Pancreas (tissue), 10 donors: ENCODE results near the gene HK1. TPM values are rescaled to one million over a fixed set of nuclear protein-coding genes. Genes with fewer than 3 reads are reported as not detected.
"Not testable (repeated sequence)": the region's sequence is repeated elsewhere in the genome, so short reads cannot be mapped to it uniquely, and the experiment has no call there.

Source experiments
- ATAC-seq, 4 donors: fragments of 200-7000 bp; cut with Tn5 transposase; one replicate each; pipeline versions ENCODE4 v1.8.0 to v1.9.1; 2020; ENCODE audit warnings: mild to moderate bottlenecking in 4 of 4, moderate library complexity in 4 of 4
- DNase-seq, 6 donors: peaks; one replicate each; pipeline ENCODE4 v3.0.0-alpha.2; 2020
- FAIRE-seq: peaks from 2 replicates; lab custom pipeline; 2012; peaks lifted over from hg19 to GRCh38; lab: Jason Lieb, UNC
- H3K27ac ChIP-seq, 4 donors: fragments of 200-600 bp; sonication (generic); 1 replicate in 3 of 4; 2 replicates in 1 of 4; pipeline versions ENCODE4 v1.5.0 to v1.8.0; 2020
- H3K27me3 ChIP-seq, 4 donors: fragments of 200-600 bp; one replicate each; pipeline ENCODE4 v1.8.0; 2021
- H3K36me3 ChIP-seq, 3 donors: fragments of 200-600 bp; sonication (generic) in 1 of 3; one replicate each; pipeline versions ENCODE4 v1.5.0 to v1.8.0; 2020 to 2021
- H3K4me1 ChIP-seq, 3 donors: fragments of 200-600 bp; one replicate each; pipeline ENCODE4 v1.8.0; 2021
- H3K4me3 ChIP-seq, 4 donors: fragments of 200-600 bp; sonication (generic) in 2 of 4; one replicate each; pipeline versions ENCODE4 v1.5.0 to v1.8.0; 2020 to 2021
- H3K9me3 ChIP-seq, 4 donors: fragments of 200-600 bp; one replicate each; pipeline ENCODE4 v1.8.0; 2021
- WGBS, 2 donors: extraction: QIAGEN DNeasy Blood & Tissue Kit; methylation state at CpG; one replicate each; pipeline ENCODE4 v1.1.7; 2013; 5-methylcytosine and 5-hydroxymethylcytosine counted together
- intact Hi-C, 3 donors: fragments of 100-400 bp; cut with DNase I; formaldehyde crosslinking; loops; one replicate each; pipeline versions ENCODE4 v1.11.1 to v1.14.2; 2022
- polyA plus RNA-seq, 2 donors: library from polyadenylated mRNA; stranded (reverse); fragments of 200-250 nt; gene quantifications; one replicate each; pipeline ENCODE4 v1.2.3, GENCODE V29; 2013
- total RNA-seq, 6 donors: library from RNA; stranded (reverse); fragmentation: NEBNext Ultra II Directional in 4 of 6; extraction: Animal tissue kit (Norgen Biotek cat#: 25700) in 4 of 6; gene quantifications; one replicate each; pipeline versions ENCODE4 v1.2.1 to v1.2.4, GENCODE V29; 2021 to 2023
- TF ChIP-seq, protein P1 (sequence below), 4 donors: fragments of 200-600 bp; sonication (generic) in 3 of 4; IDR thresholded peaks; one replicate each; pipeline versions ENCODE4 v1.5.0 to v1.8.0; 2021; ENCODE audit warnings: antibody characterized with exemption in 4 of 4
- donor health status: healthy with polysubstance abuse.
- donor health status: DM: no; HTN: no; CAD: no; lungs with moderate emphysema.
- donor health status: DM: no; HTN: no; CAD: no.
- donor health status: control.
- donor health status: control.
- donor health status: Bipolar disorder and iron deficiency.
- donor health status: DM: yes; HTN: yes; CAD: no.
- donor health status: DM: no; HTN: no; CAD: no.
- donor health status: DM: no; HTN: no; CAD: no.
- donor health status: DM: yes; HTN: yes; CAD: no.

HK1 gene
- total and polyA plus RNA-seq, 8 donors, result 6.7 to 18.1 (median 8.6) TPM

DNA sequence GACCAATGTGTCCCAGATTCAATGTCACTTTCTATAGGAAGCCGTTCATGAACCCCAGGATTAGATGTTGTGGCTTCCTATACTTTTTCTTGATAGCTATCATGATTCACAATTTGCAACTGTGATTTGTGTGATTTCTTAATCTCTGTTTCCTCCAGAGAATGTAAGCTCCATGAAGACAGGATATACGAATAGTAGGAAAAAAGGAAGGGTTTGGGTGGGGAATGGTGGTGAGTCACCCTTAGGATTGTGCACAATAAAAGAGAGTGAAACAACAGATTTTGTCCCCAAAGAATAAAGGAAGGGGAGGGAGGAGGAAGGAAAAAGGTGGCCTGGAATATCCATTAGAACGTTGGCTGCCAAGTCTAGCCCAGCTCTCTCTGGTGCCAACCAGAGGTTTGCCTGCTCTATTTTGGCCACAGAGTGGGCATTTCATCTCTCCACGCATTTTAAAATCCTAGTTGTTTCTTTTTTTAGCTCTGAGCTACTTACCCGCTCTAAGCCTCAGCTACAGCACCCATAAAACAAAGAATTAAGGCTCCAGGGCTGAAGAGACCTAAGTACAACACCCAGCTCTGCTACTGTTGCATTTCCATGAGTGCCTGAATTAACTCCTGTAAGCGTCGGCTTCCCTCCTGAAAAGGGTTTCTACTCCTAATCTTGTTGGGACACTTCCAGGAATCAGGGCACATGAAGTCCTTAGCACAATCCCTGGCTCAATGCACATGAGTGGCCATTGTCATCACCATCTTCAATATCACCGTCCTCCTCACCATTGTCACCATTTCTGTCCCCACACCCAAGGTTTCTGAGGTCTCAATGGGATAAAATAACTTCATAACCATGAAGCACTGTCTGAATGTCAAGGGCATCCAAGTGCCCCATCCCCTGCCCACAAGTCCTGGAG is 3.5 kb downstream of the HK1 start:
- no peaks in the 10 kb centered on the region for H3K27me3 ChIP-seq
- DNase-seq (no peak), FAIRE-seq (no peak), ATAC-seq (no peak)
- H3K9me3 ChIP-seq, result no peaks in the 10 kb centered on the region
- TF ChIP-seq, protein P1, sequence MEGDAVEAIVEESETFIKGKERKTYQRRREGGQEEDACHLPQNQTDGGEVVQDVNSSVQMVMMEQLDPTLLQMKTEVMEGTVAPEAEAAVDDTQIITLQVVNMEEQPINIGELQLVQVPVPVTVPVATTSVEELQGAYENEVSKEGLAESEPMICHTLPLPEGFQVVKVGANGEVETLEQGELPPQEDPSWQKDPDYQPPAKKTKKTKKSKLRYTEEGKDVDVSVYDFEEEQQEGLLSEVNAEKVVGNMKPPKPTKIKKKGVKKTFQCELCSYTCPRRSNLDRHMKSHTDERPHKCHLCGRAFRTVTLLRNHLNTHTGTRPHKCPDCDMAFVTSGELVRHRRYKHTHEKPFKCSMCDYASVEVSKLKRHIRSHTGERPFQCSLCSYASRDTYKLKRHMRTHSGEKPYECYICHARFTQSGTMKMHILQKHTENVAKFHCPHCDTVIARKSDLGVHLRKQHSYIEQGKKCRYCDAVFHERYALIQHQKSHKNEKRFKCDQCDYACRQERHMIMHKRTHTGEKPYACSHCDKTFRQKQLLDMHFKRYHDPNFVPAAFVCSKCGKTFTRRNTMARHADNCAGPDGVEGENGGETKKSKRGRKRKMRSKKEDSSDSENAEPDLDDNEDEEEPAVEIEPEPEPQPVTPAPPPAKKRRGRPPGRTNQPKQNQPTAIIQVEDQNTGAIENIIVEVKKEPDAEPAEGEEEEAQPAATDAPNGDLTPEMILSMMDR (IDR thresholded peaks at IDR 0.05), result no peak
- intact Hi-C loops, result no loop called here
- H3K27ac ChIP-seq, result no peak overlapping the region
- 83 to 86% methylated on average over 8 of the region's 8 CpGs for WGBS, 2 donors
- no peaks in the 10 kb centered on the region for H3K36me3 ChIP-seq
- H3K4me3 ChIP-seq, result no peak overlapping the region
- no peaks in the 10 kb centered on the region for H3K4me1 ChIP-seq

DNA sequence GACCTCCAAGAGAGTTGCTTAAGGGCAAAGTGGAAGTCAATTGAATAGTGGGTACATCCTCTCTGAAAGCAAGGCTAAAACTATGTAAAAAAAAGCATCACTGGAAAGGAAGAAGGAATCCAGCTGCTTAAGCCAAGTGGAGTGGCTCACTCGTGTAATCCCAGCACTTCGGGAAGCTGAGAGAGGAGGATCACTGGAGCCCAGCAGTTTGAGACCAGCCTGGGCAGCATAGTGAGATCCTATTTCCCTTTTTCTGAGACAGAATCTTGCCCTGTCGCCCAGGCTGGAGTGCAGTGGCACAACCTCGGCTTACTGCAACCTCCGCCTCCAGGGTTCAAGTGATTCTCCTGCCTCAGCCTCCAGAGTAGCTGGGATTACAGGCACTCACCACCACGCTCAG is 6.1 kb downstream of the HK1 start:
- H3K36me3 ChIP-seq, DNase-seq, H3K4me1 ChIP-seq, H3K27ac ChIP-seq, H3K9me3 ChIP-seq, ATAC-seq, FAIRE-seq, intact Hi-C loops, H3K27me3 ChIP-seq, H3K4me3 ChIP-seq: not testable (repeated sequence)
- 80 to 88% methylated on average over 6 of the region's 6 CpGs for WGBS, 2 donors

DNA sequence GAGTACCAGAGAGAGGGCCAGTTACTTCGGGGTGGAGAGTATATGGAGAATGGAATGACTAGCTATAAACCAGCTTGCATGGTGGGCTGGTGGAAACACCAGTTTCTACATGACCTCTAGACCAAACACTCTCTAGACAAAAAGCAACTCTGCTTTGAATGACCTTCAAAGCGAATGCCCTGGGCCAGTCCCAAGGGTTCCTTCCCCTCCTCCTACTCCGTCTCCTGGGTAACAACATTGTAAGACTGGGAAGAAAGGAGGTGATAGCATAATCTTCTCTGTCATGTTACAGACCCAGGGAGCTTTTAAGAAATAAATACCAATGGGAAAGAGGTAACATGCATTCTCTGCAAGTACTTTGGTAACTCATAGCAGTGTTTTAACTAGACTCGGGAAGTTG is 7.4 kb downstream of the HK1 start:
- Histone ChIP-seq H3K4me3 (no peak overlapping the region), H3K27ac (no peak overlapping the region), H3K27me3 (no peaks in the 10 kb centered on the region), H3K9me3 (no peaks in the 10 kb centered on the region), H3K36me3 (no peaks in the 10 kb centered on the region), H3K4me1 (no peaks in the 10 kb centered on the region)
- DNase-seq (no peak), FAIRE-seq (no peak), ATAC-seq (no peak)
- intact Hi-C loops, result no loop called here
- WGBS, 2 donors, result 60% methylated on average over 4 of the region's 4 CpGs
- TF ChIP-seq, protein P1 (IDR thresholded peaks at IDR 0.05), result no peak

DNA sequence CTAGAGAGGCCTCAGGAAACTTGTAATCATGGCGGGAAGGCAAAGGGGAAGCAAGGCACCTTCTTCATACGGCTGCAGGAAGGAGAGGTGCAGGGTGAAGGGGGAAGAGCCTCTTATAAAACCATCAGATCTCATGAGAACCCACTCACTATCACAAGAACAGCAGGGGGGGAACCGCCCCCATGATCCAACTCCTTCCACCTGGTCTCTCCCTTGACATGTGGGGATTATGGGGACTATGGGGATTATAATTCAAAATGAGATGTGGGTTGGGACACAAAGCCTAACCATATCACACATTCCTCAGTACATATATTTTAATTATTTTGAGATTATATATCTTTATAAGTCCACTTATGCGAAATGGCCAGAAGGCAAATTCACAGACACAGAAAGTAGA is 8.9 kb downstream of the HK1 start:
- H3K27ac ChIP-seq, result no peak overlapping the region
- ATAC-seq, result no peak
- intact Hi-C loops, result no loop called here
- H3K4me1 ChIP-seq, result no peaks in the 10 kb centered on the region
- H3K27me3 ChIP-seq, result no peaks in the 10 kb centered on the region
- TF ChIP-seq, protein P1 (IDR thresholded peaks at IDR 0.05), result no peak
- no peaks in the 10 kb centered on the region for H3K9me3 ChIP-seq
- DNase-seq, result no peak
- H3K36me3 ChIP-seq, result no peaks in the 10 kb centered on the region
- WGBS, 2 donors, result 80 to 87% methylated on average over 3 to 4 of the region's 4 CpGs
- no peak for FAIRE-seq
- H3K4me3 ChIP-seq, result no peak overlapping the region

DNA sequence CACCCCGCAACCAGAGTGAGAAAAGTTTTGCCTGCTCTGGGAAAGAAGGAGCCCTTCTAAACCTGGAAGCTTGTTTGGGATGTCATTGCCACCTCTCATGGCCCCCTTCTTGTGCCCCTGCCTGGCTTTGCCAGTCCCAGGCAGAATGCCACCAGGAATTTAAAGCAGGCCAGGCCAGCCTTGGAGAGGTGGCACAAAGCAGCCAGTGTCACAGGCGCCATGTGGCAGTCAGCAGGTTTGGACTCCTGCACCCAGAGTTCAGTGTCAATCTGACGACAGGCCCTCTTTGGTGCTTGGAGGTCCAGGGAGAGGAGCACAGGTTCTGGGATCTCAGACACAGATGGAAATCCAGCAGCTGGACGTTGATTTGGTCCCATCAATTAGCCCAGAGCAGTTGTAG is 12.7 kb downstream of the HK1 start:
- Histone ChIP-seq H3K4me1 (no peaks in the 10 kb centered on the region), H3K36me3 (no peaks in the 10 kb centered on the region), H3K9me3 (no peaks in the 10 kb centered on the region), H3K27ac (no peak overlapping the region), H3K4me3 (no peak overlapping the region), H3K27me3 (no peaks in the 10 kb centered on the region)
- DNase-seq (no peak), ATAC-seq (no peak), FAIRE-seq (no peak)
- TF ChIP-seq, protein P1 (IDR thresholded peaks at IDR 0.05), result no peak
- whole genome bisulfite sequencing, 2 donors, result 80 to 83% methylated on average over 3 to 4 of the region's 4 CpGs
- intact Hi-C loops, result no loop called here
